ENCODE results near the gene BNIP3. TPM values are rescaled to one million over a fixed set of nuclear protein-coding genes. Genes with fewer than 3 reads are reported as not detected.

Gene BNIP3
- total and polyA plus RNA-seq, 2 of the 13 experiments (the other 11 are each of a cell fraction or from before 2014, with no cell fraction given): 73.7 to 223 TPM

DNA sequence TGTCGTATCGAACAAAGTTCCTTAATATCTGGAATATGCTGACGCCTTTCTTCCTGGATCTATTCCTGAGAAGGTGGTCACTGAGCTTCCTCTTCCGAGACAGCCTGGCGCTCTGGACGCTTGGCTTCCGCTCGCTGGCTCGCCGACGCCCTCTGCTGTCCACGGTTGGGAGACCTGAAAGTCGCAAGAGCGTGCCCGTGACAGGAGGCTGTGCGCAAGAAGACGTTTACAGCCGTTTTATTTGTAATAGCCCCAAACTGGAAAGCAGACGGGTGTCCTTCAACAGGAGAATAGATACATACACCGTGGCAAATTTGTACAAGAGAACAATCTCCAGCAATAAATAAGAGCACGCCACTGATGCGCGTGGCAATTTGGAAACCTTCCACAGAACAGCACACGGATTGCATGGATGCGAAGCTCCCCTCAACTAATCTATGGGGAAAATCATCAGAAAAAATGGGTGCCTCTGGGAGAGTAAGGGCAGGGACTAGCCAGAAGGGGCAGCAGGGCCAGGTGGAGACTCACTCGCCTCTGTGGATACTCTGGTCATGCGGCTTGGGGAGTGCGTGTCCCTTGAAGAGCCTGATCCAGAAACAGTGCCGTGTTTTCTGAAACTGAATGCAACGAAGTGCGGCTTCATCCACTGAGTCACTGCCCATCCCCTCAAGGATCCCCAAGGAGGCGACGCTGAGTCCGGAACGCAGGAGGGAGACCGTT lies 41.5 kb upstream of the BNIP3 start (continued):
- TF ChIP-seq, protein P1, sequence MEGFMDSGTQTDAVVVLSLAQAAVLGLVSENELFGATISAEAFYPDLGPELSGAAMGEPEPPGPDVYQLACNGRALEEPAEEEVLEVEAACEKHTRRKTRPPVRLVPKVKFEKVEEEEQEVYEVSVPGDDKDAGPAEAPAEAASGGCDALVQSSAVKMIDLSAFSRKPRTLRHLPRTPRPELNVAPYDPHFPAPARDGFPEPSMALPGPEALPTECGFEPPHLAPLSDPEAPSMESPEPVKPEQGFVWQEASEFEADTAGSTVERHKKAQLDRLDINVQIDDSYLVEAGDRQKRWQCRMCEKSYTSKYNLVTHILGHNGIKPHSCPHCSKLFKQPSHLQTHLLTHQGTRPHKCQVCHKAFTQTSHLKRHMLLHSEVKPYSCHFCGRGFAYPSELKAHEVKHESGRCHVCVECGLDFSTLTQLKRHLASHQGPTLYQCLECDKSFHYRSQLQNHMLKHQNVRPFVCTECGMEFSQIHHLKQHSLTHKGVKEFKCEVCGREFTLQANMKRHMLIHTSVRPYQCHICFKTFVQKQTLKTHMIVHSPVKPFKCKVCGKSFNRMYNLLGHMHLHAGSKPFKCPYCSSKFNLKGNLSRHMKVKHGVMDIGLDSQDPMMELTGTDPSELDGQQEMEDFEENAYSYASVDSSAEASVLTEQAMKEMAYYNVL (CRISPR knock-in tag; IDR thresholded peaks at IDR 0.05; ENCODE audit: borderline replicate concordance): no peak
- TF ChIP-seq ARID2 (CRISPR knock-in tag; IDR thresholded peaks at IDR 0.05; ENCODE audit: borderline replicate concordance): no peak
- TF ChIP-seq GLI4 (CRISPR knock-in tag; IDR thresholded peaks at IDR 0.05; ENCODE audit: borderline replicate concordance): no peak
- TF ChIP-seq HNF4G (IDR thresholded peaks at IDR 0.05; ENCODE audit: borderline replicate concordance, low read depth, low read length): no peak
- TF ChIP-seq HNF4G (CRISPR knock-in tag; IDR thresholded peaks at IDR 0.05; ENCODE audit: borderline replicate concordance, low read depth): no peak
- no peak for TF ChIP-seq MEIS2 (CRISPR knock-in tag; IDR thresholded peaks at IDR 0.05)
- TF ChIP-seq ELF3 (CRISPR knock-in tag; IDR thresholded peaks at IDR 0.05): peak; percentile 74
- TF ChIP-seq POLR2G (IDR thresholded peaks at IDR 0.05; ENCODE audit: low read depth, low read length): no peak
- no peak for TF ChIP-seq NR1H2 (CRISPR knock-in tag; IDR thresholded peaks at IDR 0.05; ENCODE audit: borderline replicate concordance, low read depth)
- TF ChIP-seq ZNF207 (IDR thresholded peaks at IDR 0.05; ENCODE audit: borderline replicate concordance): no peak
- TF ChIP-seq, protein P2, sequence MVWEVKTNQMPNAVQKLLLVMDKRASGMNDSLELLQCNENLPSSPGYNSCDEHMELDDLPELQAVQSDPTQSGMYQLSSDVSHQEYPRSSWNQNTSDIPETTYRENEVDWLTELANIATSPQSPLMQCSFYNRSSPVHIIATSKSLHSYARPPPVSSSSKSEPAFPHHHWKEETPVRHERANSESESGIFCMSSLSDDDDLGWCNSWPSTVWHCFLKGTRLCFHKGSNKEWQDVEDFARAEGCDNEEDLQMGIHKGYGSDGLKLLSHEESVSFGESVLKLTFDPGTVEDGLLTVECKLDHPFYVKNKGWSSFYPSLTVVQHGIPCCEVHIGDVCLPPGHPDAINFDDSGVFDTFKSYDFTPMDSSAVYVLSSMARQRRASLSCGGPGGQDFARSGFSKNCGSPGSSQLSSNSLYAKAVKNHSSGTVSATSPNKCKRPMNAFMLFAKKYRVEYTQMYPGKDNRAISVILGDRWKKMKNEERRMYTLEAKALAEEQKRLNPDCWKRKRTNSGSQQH (CRISPR knock-in tag; IDR thresholded peaks at IDR 0.05; ENCODE audit: low read depth): 0 out of 2 replicates have a peak, but pooled peaks have one; percentile 25
- peak; percentile 77; the same call in 1 of the 2 replicates for TF ChIP-seq IRF2 (CRISPR knock-in tag; IDR thresholded peaks at IDR 0.05)
- no peak for TF ChIP-seq RARA (CRISPR knock-in tag; IDR thresholded peaks at IDR 0.05)
- TF ChIP-seq KAT8 (CRISPR knock-in tag; IDR thresholded peaks at IDR 0.05): no peak
- 0 out of 2 replicates have a peak, but pooled peaks have one; percentile 21 for TF ChIP-seq ZNF501 (CRISPR knock-in tag; IDR thresholded peaks at IDR 0.05)
- TF ChIP-seq ZSCAN25 (CRISPR knock-in tag; IDR thresholded peaks at IDR 0.05): peak; percentile 28; the same call in 1 of the 2 replicates
- TF ChIP-seq ELF1 (CRISPR knock-in tag; IDR thresholded peaks at IDR 0.05): peak; percentile 65
- TF ChIP-seq, protein P3, sequence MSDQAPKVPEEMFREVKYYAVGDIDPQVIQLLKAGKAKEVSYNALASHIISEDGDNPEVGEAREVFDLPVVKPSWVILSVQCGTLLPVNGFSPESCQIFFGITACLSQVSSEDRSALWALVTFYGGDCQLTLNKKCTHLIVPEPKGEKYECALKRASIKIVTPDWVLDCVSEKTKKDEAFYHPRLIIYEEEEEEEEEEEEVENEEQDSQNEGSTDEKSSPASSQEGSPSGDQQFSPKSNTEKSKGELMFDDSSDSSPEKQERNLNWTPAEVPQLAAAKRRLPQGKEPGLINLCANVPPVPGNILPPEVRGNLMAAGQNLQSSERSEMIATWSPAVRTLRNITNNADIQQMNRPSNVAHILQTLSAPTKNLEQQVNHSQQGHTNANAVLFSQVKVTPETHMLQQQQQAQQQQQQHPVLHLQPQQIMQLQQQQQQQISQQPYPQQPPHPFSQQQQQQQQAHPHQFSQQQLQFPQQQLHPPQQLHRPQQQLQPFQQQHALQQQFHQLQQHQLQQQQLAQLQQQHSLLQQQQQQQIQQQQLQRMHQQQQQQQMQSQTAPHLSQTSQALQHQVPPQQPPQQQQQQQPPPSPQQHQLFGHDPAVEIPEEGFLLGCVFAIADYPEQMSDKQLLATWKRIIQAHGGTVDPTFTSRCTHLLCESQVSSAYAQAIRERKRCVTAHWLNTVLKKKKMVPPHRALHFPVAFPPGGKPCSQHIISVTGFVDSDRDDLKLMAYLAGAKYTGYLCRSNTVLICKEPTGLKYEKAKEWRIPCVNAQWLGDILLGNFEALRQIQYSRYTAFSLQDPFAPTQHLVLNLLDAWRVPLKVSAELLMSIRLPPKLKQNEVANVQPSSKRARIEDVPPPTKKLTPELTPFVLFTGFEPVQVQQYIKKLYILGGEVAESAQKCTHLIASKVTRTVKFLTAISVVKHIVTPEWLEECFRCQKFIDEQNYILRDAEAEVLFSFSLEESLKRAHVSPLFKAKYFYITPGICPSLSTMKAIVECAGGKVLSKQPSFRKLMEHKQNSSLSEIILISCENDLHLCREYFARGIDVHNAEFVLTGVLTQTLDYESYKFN (CRISPR knock-in tag; conservative IDR thresholded peaks at IDR 0.05): no peak
- no peak for TF ChIP-seq YEATS2 (CRISPR knock-in tag; IDR thresholded peaks at IDR 0.05; ENCODE audit: borderline replicate concordance)
- TF ChIP-seq ARHGAP35 (CRISPR knock-in tag; IDR thresholded peaks at IDR 0.05; ENCODE audit: borderline replicate concordance): no peak
- no peak for TF ChIP-seq ZNF30 (CRISPR knock-in tag; IDR thresholded peaks at IDR 0.05)
- TF ChIP-seq PPARG (CRISPR knock-in tag; conservative IDR thresholded peaks at IDR 0.05): no peak
- peak; percentile 70; the same call in 1 of the 2 replicates for TF ChIP-seq KDM3A (CRISPR knock-in tag; IDR thresholded peaks at IDR 0.05; ENCODE audit: low read depth)
- TF ChIP-seq KAT7 (CRISPR knock-in tag; IDR thresholded peaks at IDR 0.05; ENCODE audit: borderline replicate concordance): 0 out of 2 replicates have a peak, but pooled peaks have one; percentile 71
- TF ChIP-seq MAFG (CRISPR knock-in tag; IDR thresholded peaks at IDR 0.05): no peak

Measured in HepG2 (cell line).